ENCODE data around the gene UMOD.
"Not testable (repeated sequence)": the region's sequence is repeated elsewhere in the genome, so short reads cannot be mapped to it uniquely, and the experiment has no call there.

UMOD gene

GRCh38 chr16:20363191-20363590 is 10.7 kb upstream of the UMOD start:
- no peak for DNase-seq

GRCh38 chr16:20359997-20360396 is 7.5 kb upstream of the UMOD start:
- DNase-seq = no peak

GRCh38 chr16:20355114-20355782 is 2.7 kb upstream of the UMOD start:
- no peak for DNase-seq

GRCh38 chr16:20353379-20353778 is 864 bp upstream of the UMOD start:
- DNase-seq = no peak

- DNase-seq = no peak
These were observed 2.9 kb downstream of the UMOD start for GRCh38 chr16:20349615-20350014.

- no peak for DNase-seq
These were observed 3.9 kb downstream of the UMOD start for GRCh38 chr16:20348365-20349185.

GRCh38 chr16:20347666-20348364 is 4.7 kb downstream of the UMOD start:
- no peak for DNase-seq

GRCh38 chr16:20344611-20345010 is 7.9 kb downstream of the UMOD start:
- DNase-seq = no peak

- DNase-seq = no peak
These were observed 12.8 kb downstream of the UMOD start for GRCh38 chr16:20339744-20340143.

GRCh38 chr16:20336955-20337354 is 15.6 kb downstream of the UMOD start:
- DNase-seq = no peak

GRCh38 chr16:20334396-20334795 is 18.1 kb downstream of the UMOD start:
- no peak for DNase-seq

GRCh38 chr16:20333120-20333519 is 19.4 kb downstream of the UMOD start:
- DNase-seq = no peak

- DNase-seq = no peak
These were observed 20.1 kb downstream of the UMOD start for GRCh38 chr16:20332411-20332810.

- no peak for DNase-seq
These were observed 20.9 kb downstream of the UMOD start for GRCh38 chr16:20331635-20332034.

GRCh38 chr16:20329392-20330138 is 22.9 kb downstream of the UMOD start:
- DNase-seq = no peak

GRCh38 chr16:20327444-20328041 is 25.0 kb downstream of the UMOD start, which contains the start of gene GP2:
Gene GP2 (minus strand): TSS chr16:20327513. CDS start chr16:20326431, 1,082 bp downstream.
- DNase-seq = no peak

- DNase-seq = no peak
These were observed 26.2 kb downstream of the UMOD start for GRCh38 chr16:20326321-20326720.

- DNase-seq = no peak
These were observed 27.5 kb downstream of the UMOD start for GRCh38 chr16:20325005-20325404.

- DNase-seq = no peak
These were observed 28.9 kb downstream of the UMOD start for GRCh38 chr16:20323591-20324117.

GRCh38 chr16:20322696-20323095 is 29.8 kb downstream of the UMOD start:
- no peak for DNase-seq

- no peak for DNase-seq
These were observed 30.8 kb downstream of the UMOD start for GRCh38 chr16:20321671-20322070.

- not testable (repeated sequence) for DNase-seq
These were observed 31.5 kb downstream of the UMOD start for GRCh38 chr16:20321051-20321450.

All from NCI-H146 (cell line).